A549 treated with DMSO at 1 μM for 4 hours (cell line): ENCODE data around the gene CNOT6L. TPM values are rescaled to one million over a fixed set of nuclear protein-coding genes. Genes with fewer than 3 reads are reported as not detected.

Source experiments
- total RNA-seq: library from RNA; stranded (reverse); fragments of 200-300 nt; extraction: Qiagen RNA extraction; gene quantifications from 5 replicates; pipeline ENCODE4 v1.2.3, GENCODE V29; 2022; ENCODE audit warnings: low read depth

The CNOT6L gene
- total RNA-seq = 8.0 to 12.4 TPM (median 11.4 TPM) in 5 replicates

GRCh38 chr4:77818602-77819403 is at the start of gene CNOT6L:
TSS of gene CNOT6L (minus strand) at chr4:77819368. CDS start at chr4:77819308, 60 bp downstream.

GRCh38 chr4:77862478-77863216 is 43.5 kb upstream of the CNOT6L start, which contains the start of gene MRPL1:
TSS of gene MRPL1 (plus strand) at chr4:77862830. CDS start at chr4:77862849, 19 bp downstream.

Other genes starting within 250 kb of the CNOT6L start
- not detected in 5 replicates for gene CXCL13, start 213.5 kb downstream of the CNOT6L start, total RNA-seq
- 19.2 to 23.2 TPM (median 22.0 TPM) in 5 replicates for gene MRPL1, start 43.5 kb upstream of the CNOT6L start, total RNA-seq
- gene FRAS1, start 238.0 kb upstream of the CNOT6L start, total RNA-seq = 2.3 to 3.4 TPM (median 3.3 TPM) in 5 replicates